HG02642 (cell line): Measurements from ENCODE around the gene FGD5.

ENCODE experiments used
- ATAC-seq: cut with Tn5 transposase; IDR thresholded peaks from one replicate; pipeline ENCODE4 v1.9.1; 2021; ENCODE audit warnings: mild to moderate bottlenecking; ENCODE audit not compliant: unreplicated experiment, poor library complexity

Gene FGD5

GRCh38 chr3:14822670-14823390, 4.1 kb downstream of the FGD5 start:
- no peak for ATAC-seq

DNA sequence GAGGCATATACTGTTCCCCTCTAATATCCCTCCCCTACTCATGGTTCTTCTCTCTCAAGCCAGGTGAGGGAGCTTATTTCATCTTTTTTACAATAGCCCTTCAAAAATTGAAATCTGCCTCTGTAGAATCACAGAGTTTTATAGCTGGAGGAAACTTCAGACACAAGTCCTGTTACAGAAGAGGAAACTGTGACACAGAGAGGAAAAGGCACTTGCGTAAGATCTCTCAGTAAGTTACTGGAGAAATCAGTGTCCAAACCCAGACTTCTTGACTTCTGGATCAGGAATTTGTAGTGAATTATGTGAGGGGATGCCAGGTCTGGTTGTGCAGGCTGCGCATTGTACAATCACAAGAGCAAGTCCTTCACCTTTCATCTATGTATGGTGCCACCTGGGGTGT, 4.6 kb downstream of the FGD5 start:
- ATAC-seq, result no peak

DNA sequence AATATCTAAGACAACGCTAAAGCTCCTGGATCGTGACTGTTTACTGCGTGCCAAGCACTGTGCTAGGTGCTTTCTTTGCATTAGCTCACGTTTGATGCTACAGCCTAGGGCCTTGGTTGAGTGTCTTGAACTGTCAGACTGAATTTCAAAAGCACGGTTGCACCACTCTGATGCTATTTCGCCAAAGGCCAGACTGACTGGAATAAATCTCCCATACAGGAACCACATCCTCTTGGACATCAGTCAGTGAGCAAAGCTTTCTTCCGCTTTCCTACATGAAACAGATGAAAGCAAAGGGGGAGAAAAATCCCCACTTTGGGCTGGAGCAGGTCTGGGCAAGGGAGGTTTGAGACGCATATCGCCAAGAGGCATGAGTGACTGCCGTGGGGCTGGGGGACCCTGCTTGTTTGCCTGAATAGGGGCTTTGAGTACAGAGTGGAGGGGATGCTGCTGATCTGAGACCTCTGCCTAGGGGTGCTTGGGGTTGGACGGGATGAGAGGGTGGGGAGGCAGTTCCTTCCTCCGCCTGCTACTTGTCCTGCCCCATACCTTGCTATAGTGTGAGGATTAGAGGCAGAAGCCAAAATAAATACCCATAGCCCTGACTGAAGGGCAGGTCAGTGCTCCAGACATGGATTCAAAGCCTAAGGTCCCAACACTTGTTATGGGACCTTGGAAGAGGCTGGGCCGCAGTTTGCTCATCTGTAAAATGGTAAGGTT, 5.3 kb downstream of the FGD5 start:
- ATAC-seq, result no peak

DNA sequence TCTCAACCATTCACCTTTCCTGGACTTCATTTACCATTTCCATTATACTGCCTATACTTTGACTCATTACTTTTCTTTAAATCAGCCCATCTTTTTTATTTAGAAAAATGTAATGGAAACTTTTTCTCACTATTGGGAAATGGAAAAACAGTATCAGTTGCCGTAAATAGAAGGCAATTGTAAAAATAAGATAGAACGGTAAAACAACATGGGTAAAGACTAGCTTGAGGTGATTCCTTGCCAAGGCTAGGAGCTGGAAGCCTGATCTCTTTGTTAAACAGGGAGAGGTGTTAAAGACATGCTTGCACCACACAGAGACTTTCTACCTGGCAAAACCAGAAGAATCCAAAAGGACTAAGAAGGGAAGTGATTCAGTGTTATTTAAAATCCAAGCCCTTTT, 5.9 kb downstream of the FGD5 start:
- no peak for ATAC-seq

DNA sequence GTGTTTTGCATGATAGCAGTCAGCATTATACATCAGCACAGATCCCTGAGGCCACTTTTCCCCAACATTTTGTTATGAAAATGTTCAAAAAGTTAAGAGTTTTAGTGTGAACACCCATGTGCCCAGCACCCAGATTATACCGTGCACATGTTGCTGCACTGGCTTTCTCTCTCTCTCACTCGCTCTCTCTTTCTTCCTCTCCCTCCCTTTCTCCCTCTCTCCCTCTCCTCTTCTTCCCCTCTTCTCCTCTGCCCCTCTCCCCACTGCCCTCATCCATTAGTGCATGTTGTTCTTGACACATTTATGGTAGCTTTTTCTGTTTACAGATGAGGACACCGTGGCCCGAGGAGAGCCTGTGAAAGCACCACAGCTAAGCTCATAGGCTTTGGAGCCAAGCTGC, 7.3 kb downstream of the FGD5 start:
- ATAC-seq, result no peak

GRCh38 chr3:14827776-14828175, 9.0 kb downstream of the FGD5 start:
- no peak for ATAC-seq

- ATAC-seq, result no peak
These were observed 11.0 kb downstream of the FGD5 start for GRCh38 chr3:14829811-14830210.

DNA sequence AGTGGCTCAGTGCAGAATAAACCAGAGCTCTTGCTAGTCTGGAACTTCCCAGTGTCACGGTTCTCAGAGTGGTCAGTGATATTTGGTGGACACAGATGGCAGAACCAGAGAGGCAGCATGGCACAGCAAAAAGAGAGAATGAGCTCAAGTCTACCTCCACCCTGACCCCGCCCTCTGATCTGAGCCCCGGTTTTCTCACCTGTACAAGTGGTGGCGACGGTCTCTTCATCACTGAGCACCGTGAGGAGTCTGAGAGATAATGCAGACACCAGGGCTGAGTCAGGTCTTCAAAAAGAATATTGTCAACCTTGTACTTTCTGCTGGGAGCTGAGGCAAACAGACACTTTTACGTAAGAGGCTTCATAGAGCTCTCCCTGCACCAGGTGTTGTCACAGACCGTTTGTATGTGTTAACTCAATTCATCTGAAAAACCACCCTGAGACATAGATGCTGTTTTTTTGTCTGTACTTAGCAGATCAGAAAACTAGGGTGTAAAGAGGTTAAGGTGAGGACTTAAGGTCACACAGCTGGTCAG, 13.2 kb downstream of the FGD5 start:
- ATAC-seq, result no peak

DNA sequence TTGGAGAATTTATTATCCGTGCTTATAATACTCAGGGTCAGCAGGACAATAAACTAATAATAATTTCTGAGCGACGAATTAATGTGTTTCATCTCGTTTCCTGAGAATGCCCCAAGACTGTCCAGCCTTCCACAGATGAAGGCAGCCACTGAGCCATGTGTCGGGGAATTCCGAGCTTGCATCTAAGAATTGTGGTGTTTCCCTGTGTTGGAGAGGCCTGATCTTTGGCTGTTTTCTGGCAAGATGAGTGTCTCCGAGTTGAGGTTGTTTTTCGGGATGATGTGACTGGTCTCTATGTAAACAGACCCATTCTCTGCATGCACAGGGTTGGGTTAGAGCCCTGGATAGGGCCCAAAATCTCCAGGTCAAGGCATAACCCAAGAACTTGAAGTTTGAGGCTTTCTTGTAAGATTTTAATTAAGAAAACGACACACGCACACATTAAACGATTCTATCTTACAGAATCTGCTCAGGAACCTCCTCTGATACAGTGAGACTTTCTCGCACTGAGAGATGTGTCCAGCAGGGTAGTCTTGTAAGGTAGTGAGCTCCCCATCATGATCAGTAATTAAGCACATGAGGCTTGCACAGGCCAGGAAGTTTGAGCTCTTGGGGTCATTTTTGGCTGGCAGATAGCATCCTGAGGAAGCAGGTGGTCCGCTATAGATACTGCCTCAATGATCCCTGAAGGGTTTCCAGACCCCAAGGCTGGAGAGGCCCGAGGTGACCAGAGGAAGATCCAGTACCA, 14.4 kb downstream of the FGD5 start:
- no peak for ATAC-seq

DNA sequence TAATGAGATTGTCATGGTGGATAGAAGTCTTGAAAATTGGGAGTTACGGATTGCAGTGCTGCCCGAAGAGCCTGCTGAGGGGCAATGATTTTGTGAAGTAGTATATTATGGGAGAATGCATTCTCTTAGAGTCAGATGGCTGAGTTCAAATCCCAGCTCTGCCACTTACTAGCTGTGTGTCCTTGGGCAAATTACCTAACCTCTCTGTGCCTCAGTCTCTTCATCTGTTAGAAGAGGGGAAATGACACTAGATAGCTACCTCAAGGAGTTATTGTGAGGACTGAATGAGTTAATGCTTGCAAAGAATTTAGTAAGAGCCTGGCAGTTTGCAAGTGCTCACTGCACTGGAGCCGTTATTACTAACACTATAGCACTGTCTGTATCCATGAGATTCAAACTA, 15.4 kb downstream of the FGD5 start:
- no peak for ATAC-seq

- no peak for ATAC-seq
These were observed 16.2 kb downstream of the FGD5 start for GRCh38 chr3:14834807-14835466.

DNA sequence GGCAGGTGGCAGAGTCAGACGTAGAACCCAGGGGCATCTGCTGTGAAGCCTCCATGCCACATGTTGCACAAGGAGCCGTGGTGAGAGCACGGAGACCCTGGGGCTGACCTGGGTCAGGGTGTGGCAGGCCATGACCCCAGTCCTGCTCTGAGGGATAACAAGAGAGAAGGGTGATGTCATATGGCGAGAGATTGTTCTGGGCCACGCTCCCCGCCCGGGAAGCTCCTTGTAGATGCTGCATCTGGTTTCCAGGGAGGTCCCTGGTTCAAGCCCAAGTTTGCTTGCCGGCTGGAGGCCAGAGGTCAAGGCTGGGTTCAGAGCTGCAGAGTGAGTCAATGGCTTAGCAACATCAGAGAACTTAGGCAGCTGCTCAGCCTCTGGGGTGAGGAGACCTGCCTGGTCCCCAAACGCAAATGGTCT, 17.3 kb downstream of the FGD5 start:
- no peak for ATAC-seq

DNA sequence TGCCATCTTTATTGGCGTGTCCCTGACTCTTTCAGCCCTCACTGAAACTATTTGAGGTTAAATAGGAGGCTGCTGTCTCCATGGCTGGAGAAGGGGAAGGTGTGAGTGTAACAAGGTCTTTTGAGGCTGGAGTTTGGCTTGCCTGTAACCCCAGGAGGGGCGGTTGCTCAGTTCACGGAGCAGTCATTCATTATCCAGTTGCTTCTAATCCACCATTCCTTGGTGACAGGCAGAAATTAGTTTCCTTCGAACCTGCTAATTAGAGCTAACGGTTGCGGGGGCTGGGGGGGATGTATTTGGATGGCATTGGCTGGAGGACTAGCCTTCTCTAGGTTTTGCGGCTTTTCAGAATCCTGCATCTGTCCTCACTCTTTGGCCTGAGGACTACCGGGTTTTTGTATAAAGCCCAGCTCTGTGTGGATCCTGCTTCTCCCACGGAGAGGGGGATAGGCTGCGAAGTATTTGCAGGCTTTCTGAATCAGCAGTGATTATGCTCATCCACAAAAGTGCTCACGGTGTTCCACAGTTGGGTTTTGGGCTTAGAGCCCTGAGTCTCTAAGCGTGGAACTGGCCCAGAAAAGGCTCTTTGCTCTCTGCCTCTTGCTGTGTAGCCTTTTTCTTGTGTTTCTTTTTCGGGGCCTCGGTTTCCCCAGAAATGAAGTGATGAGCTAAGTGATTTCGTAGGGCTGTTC, 18.6 kb downstream of the FGD5 start:
- ATAC-seq, result no peak

GRCh38 chr3:14837878-14838258, 19.1 kb downstream of the FGD5 start:
- ATAC-seq, result no peak

GRCh38 chr3:14839236-14839635, 20.5 kb downstream of the FGD5 start:
- no peak for ATAC-seq

DNA sequence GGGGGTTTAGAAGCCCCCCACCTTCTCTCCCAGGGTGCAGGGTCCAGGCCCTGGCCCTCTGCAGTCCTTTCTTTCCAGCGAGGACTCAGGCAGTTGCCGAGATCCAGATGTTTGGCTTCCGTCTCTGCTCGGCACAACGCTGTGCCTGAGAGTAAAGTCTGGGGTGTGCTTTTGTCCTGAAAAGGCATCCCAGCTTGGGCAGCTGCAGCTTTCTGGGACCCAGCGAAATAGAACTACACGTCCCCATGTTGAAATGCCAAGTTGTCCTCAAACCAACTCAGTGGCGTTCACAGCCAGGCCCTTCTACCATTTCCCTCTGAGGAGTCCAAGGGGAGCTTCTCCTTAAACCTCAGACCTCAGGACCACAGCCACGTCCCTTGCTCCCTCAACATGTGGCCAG, 23.1 kb downstream of the FGD5 start:
- ATAC-seq, result no peak

DNA sequence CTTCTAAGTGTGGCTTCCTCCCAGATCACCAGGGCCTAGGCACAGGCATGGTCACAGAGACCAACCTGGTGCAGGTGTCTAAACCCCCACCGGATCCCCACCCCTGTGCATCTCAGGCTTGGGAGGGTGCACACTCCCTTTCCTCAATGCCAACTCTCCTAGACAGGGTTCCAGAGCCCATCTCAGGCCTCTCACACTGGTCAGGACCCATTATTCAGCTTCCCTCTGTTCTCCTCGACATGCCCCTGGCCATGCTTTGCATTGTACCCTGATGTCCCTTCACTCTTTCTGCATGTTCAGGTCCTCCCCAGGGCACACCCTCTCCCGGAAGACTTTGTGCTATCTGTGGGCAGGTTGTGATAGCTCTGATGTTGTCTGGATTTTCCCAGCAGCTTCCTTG, 23.5 kb downstream of the FGD5 start:
- no peak for ATAC-seq

DNA sequence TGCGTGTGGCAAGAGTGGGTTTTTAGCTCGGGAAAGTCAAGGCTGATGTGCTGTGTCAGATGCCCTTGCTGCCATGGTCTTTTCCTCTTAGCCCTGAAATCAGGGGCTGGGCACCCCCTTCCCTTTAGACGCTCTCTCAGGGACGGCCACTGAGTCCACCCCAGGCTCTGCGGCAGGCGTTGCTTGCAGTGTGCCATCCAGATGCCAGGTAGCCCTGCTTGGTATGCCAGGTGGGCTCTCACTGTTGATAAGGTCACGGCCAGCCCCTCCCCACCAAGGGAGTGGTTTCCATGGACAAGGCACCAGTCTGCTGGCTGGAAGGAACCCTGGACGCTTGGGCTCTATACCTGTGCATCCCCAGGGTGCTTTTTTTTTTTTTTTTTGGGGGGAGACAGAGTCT, 24.6 kb downstream of the FGD5 start:
- no peak for ATAC-seq

DNA sequence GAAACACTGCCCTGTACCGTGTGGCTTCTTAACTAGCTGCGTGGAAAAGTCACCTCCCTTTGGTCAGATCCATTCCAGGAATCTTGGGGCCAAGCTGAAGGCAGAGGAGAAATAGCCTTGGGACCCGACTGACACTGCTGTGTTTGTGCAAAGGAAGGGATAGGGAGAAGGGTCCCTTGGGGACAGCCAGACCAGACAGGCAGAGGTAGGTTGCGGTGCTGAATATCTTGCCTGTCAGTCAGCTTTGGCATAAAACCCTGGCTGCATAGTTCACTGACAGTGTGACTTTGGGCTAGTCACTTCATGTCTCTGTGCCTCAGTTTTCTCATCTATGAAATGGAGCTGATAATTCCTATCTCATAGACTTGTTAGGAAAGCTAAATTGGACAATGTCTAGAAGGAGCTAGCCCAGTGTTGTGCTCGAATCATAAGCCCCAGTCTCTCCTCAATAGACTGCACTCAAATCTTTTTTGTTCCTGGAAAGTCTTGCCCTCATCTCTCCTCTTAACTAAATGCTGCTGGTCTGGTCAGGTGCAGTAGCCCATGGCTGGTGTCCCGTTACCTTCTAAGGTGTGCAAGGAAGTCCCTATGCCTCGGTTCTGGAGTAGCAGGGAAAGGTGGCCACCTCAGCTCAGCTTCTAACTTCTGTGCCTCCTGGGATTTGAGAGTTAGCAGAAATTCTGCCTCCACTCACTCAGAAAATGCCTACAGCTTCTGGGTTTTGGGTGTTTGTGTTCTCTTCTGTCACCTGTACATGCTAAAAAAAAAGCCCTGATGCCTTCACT, 25.8 kb downstream of the FGD5 start:
- ATAC-seq, result no peak
